Neuronal stem cell (in vitro differentiated cells): ENCODE results near the gene TNRC18.
A peak's percentile ranks its signal among the peaks of the same experiment; 100 is the strongest.

ENCODE experiments used
- DNase-seq: peaks from one replicate; pipeline ENCODE4 v3.0.0-alpha.2; 2013; ENCODE audit warnings: low spot score
- H2AFZ ChIP-seq: one replicate; pipeline ENCODE4 v1.6.1; 2013; ENCODE audit warnings: mild to moderate bottlenecking, low read length, inconsistent platforms
- H2AK5ac ChIP-seq: 2 replicates; pipeline ENCODE4 v1.6.1; 2013; ENCODE audit warnings: low read depth, mild to moderate bottlenecking, inconsistent platforms, low read length, moderate library complexity, mixed read lengths
- H2BK120ac ChIP-seq: 2 replicates; pipeline ENCODE4 v1.6.1; 2013; ENCODE audit warnings: low read depth, mild to moderate bottlenecking, inconsistent platforms, low read length, moderate library complexity, mixed read lengths
- H2BK12ac ChIP-seq: one replicate; pipeline ENCODE4 v1.6.1; 2013; ENCODE audit warnings: low read length, inconsistent platforms
- H2BK15ac ChIP-seq: 2 replicates; pipeline ENCODE4 v1.6.1; 2013; ENCODE audit warnings: mild to moderate bottlenecking, low read length, inconsistent platforms, mixed read lengths
- H2BK5ac ChIP-seq: one replicate; pipeline ENCODE4 v1.6.1; 2013; ENCODE audit warnings: inconsistent platforms, mild to moderate bottlenecking, low read length, moderate library complexity
- H3K14ac ChIP-seq: one replicate; pipeline ENCODE4 v1.6.1; 2013; ENCODE audit warnings: low read length, inconsistent platforms
- H3K18ac ChIP-seq: 2 replicates; pipeline ENCODE4 v1.6.1; 2013; ENCODE audit warnings: low read length, inconsistent platforms
- H3K23ac ChIP-seq: 2 replicates; pipeline ENCODE4 v1.6.1; 2013; ENCODE audit warnings: low read depth, mild to moderate bottlenecking, mixed read lengths, low read length, inconsistent platforms; ENCODE audit not compliant: poor library complexity
- H3K27ac ChIP-seq: replicated peaks from 3 replicates; pipeline ENCODE4 v1.5.1; 2013; ENCODE audit warnings: low read length, inconsistent platforms
- H3K27me3 ChIP-seq, 3 experiments: 2 replicates each; pipeline ENCODE4 v1.6.1; 2013; ENCODE audit warnings: low read length in 3 of 3, mild to moderate bottlenecking in 2 of 3, inconsistent platforms in 1 of 3, low read depth in 1 of 3, mixed read lengths in 1 of 3, moderate library complexity in 1 of 3; ENCODE audit not compliant: control insufficient read depth in 3 of 3, insufficient read depth in 3 of 3
- H3K36me3 ChIP-seq, 2 donors: replicated peaks in 1 of 2; 2 replicates each; pipeline ENCODE4 v1.6.1; 2013; ENCODE audit warnings: low read length in 2 of 2; ENCODE audit not compliant: control insufficient read depth in 2 of 2, insufficient read depth in 2 of 2
- H3K4ac ChIP-seq: 2 replicates; pipeline ENCODE4 v1.6.1; 2013; ENCODE audit warnings: inconsistent platforms, mild to moderate bottlenecking, low read length, moderate library complexity
- H3K4me1 ChIP-seq, 2 donors: 1 replicate in 1 of 2; 2 replicates in 1 of 2; pipeline ENCODE4 v1.6.1; 2013; ENCODE audit warnings: low read length in 2 of 2, low read depth in 1 of 2; ENCODE audit not compliant: control insufficient read depth in 2 of 2, insufficient read depth in 1 of 2
- H3K4me2 ChIP-seq: one replicate; pipeline ENCODE4 v1.6.1; 2013; ENCODE audit warnings: mild to moderate bottlenecking, low read length, inconsistent platforms; ENCODE audit not compliant: insufficient read depth, poor library complexity, severe bottlenecking
- H3K4me3 ChIP-seq, 2 donors: 2 replicates each; pipeline ENCODE4 v1.5.1; 2013; ENCODE audit warnings: low read length in 2 of 2, mild to moderate bottlenecking in 2 of 2, inconsistent platforms in 1 of 2, moderate library complexity in 1 of 2
- H3K79me1 ChIP-seq: one replicate; pipeline ENCODE4 v1.6.1; 2013; ENCODE audit warnings: low read depth, mild to moderate bottlenecking, inconsistent platforms, low read length, moderate library complexity
- H3K9ac ChIP-seq: one replicate; pipeline ENCODE4 v1.6.1; 2013; ENCODE audit warnings: mild to moderate bottlenecking, low read depth, low read length, inconsistent platforms; ENCODE audit not compliant: poor library complexity
- H3K9me3 ChIP-seq, 2 donors: replicated peaks in 1 of 2; 2 replicates each; pipeline versions ENCODE3 to v1.6.1; 2013; ENCODE audit warnings: low read length in 2 of 2, mild to moderate bottlenecking in 2 of 2, inconsistent platforms in 1 of 2, low read depth in 1 of 2, mixed read lengths in 1 of 2, moderate library complexity in 1 of 2; ENCODE audit not compliant: control insufficient read depth in 2 of 2, insufficient read depth in 1 of 2
- H4K8ac ChIP-seq: one replicate; pipeline ENCODE4 v1.6.1; 2013; ENCODE audit warnings: low read depth, mild to moderate bottlenecking, inconsistent platforms, low read length, moderate library complexity
- H4K91ac ChIP-seq: one replicate; pipeline ENCODE4 v1.6.1; 2013; ENCODE audit warnings: low read length, low read depth, mild to moderate bottlenecking, inconsistent platforms; ENCODE audit not compliant: poor library complexity
- WGBS, 2 donors: extraction: QIAGEN DNeasy Blood & Tissue Kit; methylation state at CpG; one replicate each; pipeline ENCODE4 v1.1.7; 2013; ENCODE audit warnings: missing lambda C conversion rate in 2 of 2, mixed read lengths in 1 of 2; ENCODE audit not compliant: insufficient read length in 2 of 2, insufficient replicate concordance in 1 of 2; ENCODE audit errors: extremely low coverage in 2 of 2; 5-methylcytosine and 5-hydroxymethylcytosine counted together

The TNRC18 gene

GRCh38 chr7:5352440-5353010 lies 71.1 kb downstream of the TNRC18 start:
- no peak overlapping the region for H2BK15ac ChIP-seq
- H3K27me3 ChIP-seq = peaks cover 0 to 42% (median 2%) of the 10 kb centered on the region in 3 experiments
- DNase-seq = no peak
- H2BK5ac ChIP-seq = no peak overlapping the region
- H3K36me3 ChIP-seq = peaks cover 26 to 91% of the 10 kb centered on the region in 2 donors
- H2BK120ac ChIP-seq = peak overlapping the region; percentile 44
- H3K4me1 ChIP-seq = peaks cover 0 to 16% of the 10 kb centered on the region in 2 donors
- no peak overlapping the region for H3K14ac ChIP-seq
- no peak overlapping the region for H3K27ac ChIP-seq
- peaks cover 0 to 13% of the 10 kb centered on the region in 2 donors for H3K9me3 ChIP-seq
- no peak overlapping the region for H3K4me3 ChIP-seq
- H4K8ac ChIP-seq = no peak overlapping the region
- no peak overlapping the region for H2AK5ac ChIP-seq
- H4K91ac ChIP-seq = no peak overlapping the region
- no peak overlapping the region for H3K9ac ChIP-seq
- peak overlapping the region; percentile 58 for H3K23ac ChIP-seq
- WGBS, 2 donors = no CpG with 5 or more reads among the region's 19 CpGs
- no peak overlapping the region for H2BK12ac ChIP-seq
- no peak overlapping the region for H2AFZ ChIP-seq
- H3K79me1 ChIP-seq = peaks cover 13% of the 10 kb centered on the region
- no peak overlapping the region for H3K18ac ChIP-seq
- no peak overlapping the region for H3K4ac ChIP-seq
- H3K4me2 ChIP-seq = no peak overlapping the region

- Histone ChIP-seq H3K4ac (no peak overlapping the region), H4K8ac (no peak overlapping the region), H2BK120ac (no peak overlapping the region), H3K4me3 (no peak overlapping the region), H2AK5ac (no peak overlapping the region), H3K14ac (no peak overlapping the region), H2BK15ac (no peak overlapping the region), H3K4me2 (no peak overlapping the region), H3K9me3 (peaks cover 0 to 13% of the 10 kb centered on the region in 2 donors), H2BK12ac (no peak overlapping the region), H3K23ac (peak overlapping the region; percentile 58), H3K79me1 (peaks cover 13% of the 10 kb centered on the region), H3K18ac (no peak overlapping the region), H3K27ac (no peak overlapping the region), H3K27me3 (peaks cover 0 to 42% (median 2%) of the 10 kb centered on the region in 3 experiments), H2BK5ac (no peak overlapping the region), H3K9ac (no peak overlapping the region), H4K91ac (no peak overlapping the region), H3K4me1 (peaks cover 0 to 16% of the 10 kb centered on the region in 2 donors), H2AFZ (no peak overlapping the region), H3K36me3 (peaks cover 22 to 85% of the 10 kb centered on the region in 2 donors)
- WGBS, 2 donors = no CpG with 5 or more reads among the region's 35 CpGs
- no peak for DNase-seq
These were observed 71.9 kb downstream of the TNRC18 start for GRCh38 chr7:5351507-5352265.

- H3K4ac ChIP-seq = no peak overlapping the region
- no peak overlapping the region for H2BK5ac ChIP-seq
- no peak overlapping the region for H2BK15ac ChIP-seq
- no peak overlapping the region for H3K14ac ChIP-seq
- no peak overlapping the region for H3K4me3 ChIP-seq
- H3K4me1 ChIP-seq = peaks cover 0 to 16% of the 10 kb centered on the region in 2 donors
- H3K27ac ChIP-seq = no peak overlapping the region
- DNase-seq = no peak
- no peak overlapping the region for H2BK120ac ChIP-seq
- H2AK5ac ChIP-seq = no peak overlapping the region
- H3K23ac ChIP-seq = no peak overlapping the region
- H3K9ac ChIP-seq = no peak overlapping the region
- H3K9me3 ChIP-seq = peaks cover 0 to 13% of the 10 kb centered on the region in 2 donors
- no peak overlapping the region for H3K4me2 ChIP-seq
- H3K18ac ChIP-seq = no peak overlapping the region
- peaks cover 10% of the 10 kb centered on the region for H3K79me1 ChIP-seq
- no peak overlapping the region for H4K8ac ChIP-seq
- H4K91ac ChIP-seq = no peak overlapping the region
- H3K36me3 ChIP-seq = peaks cover 21 to 84% of the 10 kb centered on the region in 2 donors
- no peak overlapping the region for H2AFZ ChIP-seq
- H2BK12ac ChIP-seq = no peak overlapping the region
- H3K27me3 ChIP-seq = peaks cover 0 to 42% (median 2%) of the 10 kb centered on the region in 3 experiments
- no CpG with 5 or more reads among the region's 23 CpGs for WGBS, 2 donors
These were observed 72.8 kb downstream of the TNRC18 start for GRCh38 chr7:5350600-5351385.

GRCh38 chr7:5350174-5350463 lies 73.5 kb downstream of the TNRC18 start:
- Histone ChIP-seq H2AK5ac (no peak overlapping the region), H3K27me3 (peaks cover 0 to 42% (median 2%) of the 10 kb centered on the region in 3 experiments), H4K8ac (no peak overlapping the region), H2BK12ac (no peak overlapping the region), H3K4me1 (peaks cover 0 to 16% of the 10 kb centered on the region in 2 donors), H4K91ac (no peak overlapping the region), H3K27ac (no peak overlapping the region), H3K4ac (no peak overlapping the region), H3K23ac (peak overlapping the region; percentile 45), H3K4me2 (peak overlapping the region; percentile 14), H3K18ac (no peak overlapping the region), H3K36me3 (peaks cover 20 to 83% of the 10 kb centered on the region in 2 donors), H3K79me1 (peaks cover 10% of the 10 kb centered on the region), H3K14ac (no peak overlapping the region), H2AFZ (no peak overlapping the region), H2BK120ac (no peak overlapping the region), H2BK5ac (no peak overlapping the region), H3K4me3 (no peak overlapping the region), H3K9ac (peak overlapping the region; percentile 50), H2BK15ac (no peak overlapping the region), H3K9me3 (peaks cover 2 to 14% of the 10 kb centered on the region in 2 donors)
- no peak for DNase-seq
- no CpG with 5 or more reads among the region's 15 CpGs for whole genome bisulfite sequencing, 2 donors
